WERI-Rb-1 (cell line): Measurements from ENCODE around the gene UNC93A.
"Not testable (repeated sequence)": the region's sequence is repeated elsewhere in the genome, so short reads cannot be mapped to it uniquely, and the experiment has no call there.

Source experiments
- DNase-seq: peaks from one replicate; pipeline ENCODE4 v3.0.0-alpha.2; 2020
- H3K27ac ChIP-seq: fragments of 250-450 bp; sonication (Bioruptor Pico); 2 replicates; pipeline ENCODE4 v1.5.1; 2020; ENCODE audit warnings: mild to moderate bottlenecking, moderate library complexity
- H3K27me3 ChIP-seq: fragments of 250-450 bp; sonication (Bioruptor Pico); 2 replicates; pipeline ENCODE4 v1.5.1; 2021; ENCODE audit warnings: mild to moderate bottlenecking, low read depth, moderate library complexity; ENCODE audit not compliant: insufficient read depth, severe bottlenecking
- H3K36me3 ChIP-seq: fragments of 250-450 bp; sonication (Bioruptor Pico); 2 replicates; pipeline ENCODE4 v1.5.1; 2020; ENCODE audit warnings: mild to moderate bottlenecking, moderate library complexity
- H3K4me3 ChIP-seq: 2 replicates; pipeline ENCODE4 v1.5.1; 2011; ENCODE audit warnings: low read depth, mild to moderate bottlenecking, control low read depth, low read length
- H3K9me3 ChIP-seq: fragments of 250-450 bp; sonication (Bioruptor Pico); 2 replicates; pipeline ENCODE4 v1.5.1; 2021; ENCODE audit warnings: mild to moderate bottlenecking, moderate library complexity; ENCODE audit not compliant: severe bottlenecking
- TF ChIP-seq, protein P1 (sequence below): IDR thresholded peaks from 2 replicates; pipeline ENCODE4 v1.5.1; 2011; ENCODE audit warnings: low read depth, mild to moderate bottlenecking, control low read depth, inconsistent platforms, low read length

Gene UNC93A

DNA sequence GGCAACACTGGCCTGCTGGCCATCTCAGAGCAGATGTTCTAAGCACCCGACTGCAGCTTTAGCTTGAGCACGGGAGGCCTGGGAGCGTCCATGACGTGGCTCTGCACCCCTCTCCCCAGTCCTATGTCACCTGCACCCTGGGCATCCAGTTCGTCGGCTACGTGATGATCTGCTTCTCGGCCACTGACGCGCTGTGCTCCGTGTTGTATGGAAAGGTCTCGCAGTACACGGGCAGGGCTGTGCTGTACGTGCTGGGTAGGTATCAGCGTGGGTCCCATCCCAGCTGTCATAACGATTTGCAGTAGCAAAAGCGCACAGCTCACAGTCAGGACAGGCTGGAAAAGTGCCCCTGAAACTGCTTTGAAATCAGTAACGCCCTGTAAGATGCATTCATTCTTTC is 14.7 kb downstream of the UNC93A start:
- Histone ChIP-seq H3K27ac (no peak overlapping the region), H3K4me3 (no peak overlapping the region), H3K36me3 (no peaks in the 10 kb centered on the region), H3K27me3 (no peaks in the 10 kb centered on the region), H3K9me3 (no peaks in the 10 kb centered on the region)
- TF ChIP-seq, protein P1, sequence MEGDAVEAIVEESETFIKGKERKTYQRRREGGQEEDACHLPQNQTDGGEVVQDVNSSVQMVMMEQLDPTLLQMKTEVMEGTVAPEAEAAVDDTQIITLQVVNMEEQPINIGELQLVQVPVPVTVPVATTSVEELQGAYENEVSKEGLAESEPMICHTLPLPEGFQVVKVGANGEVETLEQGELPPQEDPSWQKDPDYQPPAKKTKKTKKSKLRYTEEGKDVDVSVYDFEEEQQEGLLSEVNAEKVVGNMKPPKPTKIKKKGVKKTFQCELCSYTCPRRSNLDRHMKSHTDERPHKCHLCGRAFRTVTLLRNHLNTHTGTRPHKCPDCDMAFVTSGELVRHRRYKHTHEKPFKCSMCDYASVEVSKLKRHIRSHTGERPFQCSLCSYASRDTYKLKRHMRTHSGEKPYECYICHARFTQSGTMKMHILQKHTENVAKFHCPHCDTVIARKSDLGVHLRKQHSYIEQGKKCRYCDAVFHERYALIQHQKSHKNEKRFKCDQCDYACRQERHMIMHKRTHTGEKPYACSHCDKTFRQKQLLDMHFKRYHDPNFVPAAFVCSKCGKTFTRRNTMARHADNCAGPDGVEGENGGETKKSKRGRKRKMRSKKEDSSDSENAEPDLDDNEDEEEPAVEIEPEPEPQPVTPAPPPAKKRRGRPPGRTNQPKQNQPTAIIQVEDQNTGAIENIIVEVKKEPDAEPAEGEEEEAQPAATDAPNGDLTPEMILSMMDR: no peak
- DNase-seq: no peak

DNA sequence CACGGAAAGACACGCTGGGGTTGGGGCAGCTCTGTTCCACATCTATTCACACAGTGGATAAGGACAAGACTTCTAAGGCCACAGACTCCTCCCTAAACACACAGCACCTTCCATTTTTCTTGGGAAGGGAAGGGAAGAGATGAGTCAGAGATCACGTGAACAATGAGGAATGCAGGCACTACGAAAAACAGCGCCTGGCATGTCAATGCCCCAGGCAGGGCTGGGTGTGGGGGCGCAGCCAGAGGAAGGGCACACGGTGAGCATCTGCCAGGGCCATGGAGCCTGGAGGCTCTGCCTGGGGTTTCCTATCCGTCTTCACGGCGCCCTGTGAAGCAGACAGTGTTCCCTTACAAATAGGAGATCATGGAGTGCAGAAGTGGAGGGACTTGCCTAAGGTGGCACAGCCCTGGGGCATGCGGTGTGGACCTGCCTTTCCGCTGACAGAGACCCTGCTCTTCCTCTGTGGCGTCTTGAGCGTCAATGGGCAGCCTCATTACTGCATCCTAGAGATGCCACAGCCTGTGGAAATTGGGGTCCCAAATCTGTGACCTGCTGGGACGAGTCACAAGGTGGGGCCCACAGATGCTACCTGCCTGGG is 15.4 kb downstream of the UNC93A start:
- DNase-seq: no peak
- no peak overlapping the region for H3K4me3 ChIP-seq
- no peaks in the 10 kb centered on the region for H3K9me3 ChIP-seq
- TF ChIP-seq, protein P1: no peak
- H3K27ac ChIP-seq: no peak overlapping the region
- no peaks in the 10 kb centered on the region for H3K27me3 ChIP-seq
- no peaks in the 10 kb centered on the region for H3K36me3 ChIP-seq

DNA sequence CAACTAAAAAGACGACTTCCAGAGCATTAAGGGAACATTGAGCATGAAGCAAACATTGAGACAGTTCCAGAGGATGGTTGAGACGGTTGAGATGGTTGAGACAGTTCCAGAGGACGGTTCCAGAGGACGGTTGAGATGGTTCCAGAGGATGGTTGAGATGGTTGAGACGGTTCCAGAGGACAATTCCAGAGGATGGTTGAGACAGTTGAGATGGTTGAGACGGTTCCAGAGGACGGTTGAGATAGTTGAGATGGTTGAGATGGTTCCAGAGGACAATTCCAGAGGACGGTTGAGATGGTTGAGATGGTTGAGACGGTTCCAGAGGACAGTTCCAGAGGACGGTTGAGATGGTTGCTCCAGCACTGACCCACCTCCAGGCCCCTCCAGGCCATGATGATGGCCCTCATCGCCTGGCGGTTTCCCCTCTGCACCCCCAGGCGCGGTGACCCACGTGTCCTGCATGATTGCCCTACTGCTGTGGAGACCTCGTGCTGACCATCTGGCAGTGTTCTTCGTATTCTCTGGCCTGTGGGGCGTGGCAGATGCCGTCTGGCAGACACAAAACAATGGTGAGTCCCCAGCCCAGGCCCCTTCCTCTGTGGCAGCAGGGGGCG is 16.3 kb downstream of the UNC93A start:
- Histone ChIP-seq H3K36me3 (no peaks in the 10 kb centered on the region), H3K27me3 (no peaks in the 10 kb centered on the region), H3K4me3 (no peak overlapping the region), H3K27ac (no peak overlapping the region), H3K9me3 (no peaks in the 10 kb centered on the region)
- DNase-seq: no peak
- TF ChIP-seq, protein P1: no peak

DNA sequence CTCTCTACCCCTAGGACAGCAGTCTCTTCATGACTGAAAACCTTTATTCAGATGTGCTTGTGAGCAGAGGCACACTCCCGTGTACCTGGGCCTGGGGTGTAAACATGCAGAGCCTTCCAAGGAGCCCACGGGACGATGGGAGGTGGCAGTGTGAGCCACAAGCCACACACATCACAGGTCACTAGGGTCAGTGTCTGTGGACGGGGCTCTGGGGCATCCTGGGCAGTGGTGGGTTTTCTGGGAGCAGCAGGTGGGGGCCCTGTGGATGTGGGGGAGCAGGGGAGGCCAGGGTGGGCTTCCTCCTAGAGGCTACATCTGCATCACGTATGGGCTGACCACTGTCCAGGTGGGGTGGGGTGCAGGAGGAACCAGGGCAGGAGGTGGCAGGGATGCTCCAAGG is 17.1 kb downstream of the UNC93A start:
- Histone ChIP-seq H3K27ac (no peak overlapping the region), H3K9me3 (no peaks in the 10 kb centered on the region), H3K27me3 (no peaks in the 10 kb centered on the region), H3K36me3 (no peaks in the 10 kb centered on the region), H3K4me3 (no peak overlapping the region)
- TF ChIP-seq, protein P1: no peak
- DNase-seq: no peak

DNA sequence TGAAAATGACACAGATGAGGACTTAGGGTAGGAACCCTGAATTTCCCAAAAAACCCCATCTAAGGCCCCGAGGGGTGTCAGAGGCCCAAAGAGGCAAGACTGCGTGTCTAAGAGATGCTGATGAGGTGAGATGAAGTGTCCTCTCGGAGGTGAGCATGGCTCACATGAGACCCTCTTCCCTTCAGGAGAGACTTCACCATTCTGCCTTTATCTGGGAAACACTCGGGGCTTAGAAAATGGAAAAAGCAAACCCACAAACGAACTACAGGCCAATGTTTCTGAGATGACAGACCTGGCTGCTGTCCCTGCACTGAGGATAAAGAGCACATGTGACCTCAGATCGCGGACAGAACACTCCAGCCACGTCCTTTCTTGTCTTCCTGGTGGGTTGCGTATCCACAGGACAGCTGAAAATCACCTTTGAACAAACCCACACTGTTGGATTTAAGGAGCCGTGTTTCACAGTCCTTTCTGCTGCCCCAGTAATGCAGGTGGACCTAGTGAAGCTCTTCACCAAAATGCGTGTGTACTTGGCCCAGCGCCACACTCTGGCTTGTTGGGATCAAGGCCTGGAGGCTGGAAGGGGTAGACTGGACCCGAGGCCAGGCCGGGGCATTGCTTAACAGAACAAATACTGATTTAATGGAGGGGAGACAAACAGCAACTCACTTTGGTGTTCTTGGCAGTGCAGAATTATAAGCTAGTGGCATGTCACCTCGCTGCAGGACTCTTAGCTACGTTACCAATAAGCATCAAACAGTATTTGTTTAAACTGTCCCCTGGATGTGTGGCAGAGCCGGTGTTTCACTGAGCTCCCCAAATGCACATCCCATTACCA is 18.5 kb downstream of the UNC93A start:
- DNase-seq, H3K9me3 ChIP-seq, H3K36me3 ChIP-seq: not testable (repeated sequence)

DNA sequence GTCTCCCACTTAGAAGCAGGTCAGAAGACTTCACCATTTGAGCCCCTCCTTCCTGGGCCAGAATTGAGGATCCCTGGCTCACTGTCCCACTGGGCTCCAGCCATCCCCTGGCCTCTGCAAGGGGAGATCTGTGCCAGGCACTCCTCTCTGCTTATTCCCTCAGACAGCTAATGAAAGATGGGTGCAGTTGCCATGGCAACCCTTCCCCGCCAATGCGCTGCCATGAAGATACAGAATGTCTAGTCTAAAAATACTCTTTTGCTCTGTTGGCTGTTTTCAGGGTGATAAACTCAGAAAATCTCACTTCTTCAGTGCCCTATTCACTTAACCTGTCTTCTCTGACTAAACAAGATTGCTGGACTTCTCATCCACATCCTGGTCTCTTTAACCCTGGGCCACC is 20.2 kb downstream of the UNC93A start:
- TF ChIP-seq, protein P1: no peak
- H3K27me3 ChIP-seq: no peaks in the 10 kb centered on the region
- no peak overlapping the region for H3K27ac ChIP-seq
- no peak for DNase-seq
- no peak overlapping the region for H3K4me3 ChIP-seq
- no peaks in the 10 kb centered on the region for H3K36me3 ChIP-seq
- no peaks in the 10 kb centered on the region for H3K9me3 ChIP-seq

More for the DNA sequence above, 18.5 kb downstream of the UNC93A start:
- not testable (repeated sequence) for H3K27me3 ChIP-seq, H3K4me3 ChIP-seq, H3K27ac ChIP-seq

DNA sequence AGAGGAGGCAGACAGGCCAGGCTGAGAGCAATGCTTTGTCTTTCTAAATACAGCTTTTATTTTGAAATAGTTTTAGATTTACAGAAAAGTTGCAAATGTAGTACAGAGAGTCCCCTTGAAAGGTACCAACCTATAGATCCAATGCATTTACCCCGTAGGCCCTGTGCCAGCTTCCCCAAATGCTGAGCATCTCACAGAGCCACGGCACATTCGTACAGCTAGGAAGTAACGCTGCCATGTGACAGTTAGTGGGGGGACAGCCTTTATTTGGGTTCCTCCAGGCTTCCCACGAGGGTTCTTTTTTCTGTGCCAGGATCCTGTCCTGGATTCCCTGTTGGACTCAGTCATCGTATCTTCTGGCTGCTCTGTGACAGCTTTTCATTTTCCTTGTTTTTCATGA is 20.6 kb downstream of the UNC93A start:
- not testable (repeated sequence) for H3K4me3 ChIP-seq, H3K27me3 ChIP-seq, H3K9me3 ChIP-seq, H3K36me3 ChIP-seq, DNase-seq, H3K27ac ChIP-seq
